Right lobe of liver (tissue), 6 donors: ENCODE measurements around the gene ZNF827. TPM values are rescaled to one million over a fixed set of nuclear protein-coding genes. Genes with fewer than 3 reads are reported as not detected.

Experiments
- ATAC-seq, 4 donors: fragments of 200-7000 bp; cut with Tn5 transposase; one replicate each; pipeline ENCODE4 v1.9.1; 2020; ENCODE audit warnings: mild to moderate bottlenecking in 4 of 4, moderate library complexity in 4 of 4
- DNase-seq, 3 donors: peaks; one replicate each; pipeline ENCODE4 v3.0.0-alpha.2; 2020
- H3K27ac ChIP-seq, 3 donors: fragments of 200-600 bp; one replicate each; pipeline ENCODE4 v1.8.0; 2022
- H3K27me3 ChIP-seq, 2 donors: fragments of 200-600 bp; one replicate each; pipeline ENCODE4 v1.8.0; 2022
- H3K36me3 ChIP-seq, 4 donors: fragments of 200-600 bp; sonication (generic) in 1 of 4; one replicate each; pipeline versions ENCODE4 v1.5.1 to v1.8.0; 2017 to 2022; ENCODE audit warnings: control low read depth in 1 of 4
- H3K4me1 ChIP-seq, 4 donors: fragments of 200-600 bp; sonication (generic) in 1 of 4; one replicate each; pipeline versions ENCODE4 v1.5.1 to v1.8.0; 2017 to 2022; ENCODE audit warnings: control low read depth in 1 of 4
- H3K4me3 ChIP-seq, 3 donors: fragments of 200-600 bp; one replicate each; pipeline ENCODE4 v1.8.0; 2022
- H3K9me3 ChIP-seq, 4 donors: fragments of 200-600 bp; sonication (generic) in 1 of 4; one replicate each; pipeline versions ENCODE4 v1.5.1 to v1.8.0; 2017 to 2022; ENCODE audit warnings: control low read depth in 1 of 4
- CTCF ChIP-seq, 4 donors: fragments of 200-600 bp in 3 of 4; fragments of 450-650 bp in 1 of 4; IDR thresholded peaks; one replicate each; pipeline versions ENCODE4 v1.5.1 to v1.8.0; 2016 to 2022; ENCODE audit warnings: antibody characterized with exemption in 4 of 4, mild to moderate bottlenecking in 2 of 4
- POLR2A ChIP-seq: fragments of 450-650 bp; IDR thresholded peaks from one replicate; pipeline ENCODE4 v1.6.1; 2017; ENCODE audit warnings: antibody characterized with exemption, mild to moderate bottlenecking
- WGBS: methylation state at CpG from one replicate; pipeline ENCODE4 v1.1.6; 2018; ENCODE audit warnings: low coverage, low lambda C conversion rate; ENCODE audit not compliant: insufficient coverage; ENCODE audit errors: missing lambda C conversion rate; 5-methylcytosine and 5-hydroxymethylcytosine counted together
- intact Hi-C, 2 donors: fragments of 100-400 bp; cut with DNase I; formaldehyde crosslinking; loops; one replicate each; pipeline versions ENCODE4 v1.11.2 to v1.14.1; 2022
- total RNA-seq, 6 experiments: library from RNA; depleted of rRNA in 2 of 6; stranded (reverse); fragments of >200 nt in 2 of 6; fragmentation: NEBNext Ultra II Directional in 3 of 6; extraction: Animal tissue kit (Norgen Biotek cat#: 25700) in 3 of 6; gene quantifications; one replicate each; pipeline versions ENCODE4 v1.1.0 to v1.2.4, GENCODE V29; 2016 to 2023
- donor health status: DM: no; HTN: yes; CAD: no.
- donor health status: DM: no; HTN: no; CAD: no.
- donor health status: DM: no; HTN: no; CAD: no.
- donor health status: DM: no; HTN: yes; CAD: no.
- donor health status: DM: no; HTN: yes; CAD: no.

ZNF827 gene
- total RNA-seq, 6 experiments from 2014 or later = 0.28 to 1.6 (median 0.68) TPM

- Histone ChIP-seq H3K4me1 (peaks cover 0 to 9% (median 4%) of the 10 kb centered on the region in 4 donors), H3K27me3 (no peaks in the 10 kb centered on the region), H3K36me3 (no peaks in the 10 kb centered on the region), H3K9me3 (no peaks in the 10 kb centered on the region), H3K27ac (no peak overlapping the region), H3K4me3 (no peak overlapping the region)
- no peak for TF ChIP-seq POLR2A
- TF ChIP-seq CTCF (IDR thresholded peaks at IDR 0.05) = no peak
- DNase-seq = no peak
- intact Hi-C loops = no loop called here
- no peak for ATAC-seq
- 77% methylated on average over 6 of the region's 8 CpGs for WGBS
Observed at GRCh38 chr4:145881989-145882388, 56.6 kb downstream of the ZNF827 start.

GRCh38 chr4:145881576-145881975 lies 57.0 kb downstream of the ZNF827 start:
- ATAC-seq = no peak
- intact Hi-C loops = no loop called here
- Histone ChIP-seq H3K27me3 (no peaks in the 10 kb centered on the region), H3K27ac (no peak overlapping the region), H3K36me3 (no peaks in the 10 kb centered on the region), H3K4me3 (no peak overlapping the region), H3K4me1 (peaks cover 0 to 9% (median 4%) of the 10 kb centered on the region in 4 donors), H3K9me3 (no peaks in the 10 kb centered on the region)
- 79% methylated on average over 4 of the region's 4 CpGs for WGBS
- no peak for TF ChIP-seq CTCF (IDR thresholded peaks at IDR 0.05)
- TF ChIP-seq POLR2A = no peak
- no peak for DNase-seq

GRCh38 chr4:145880355-145880960 lies 58.2 kb downstream of the ZNF827 start:
- Histone ChIP-seq H3K27ac (no peak overlapping the region), H3K9me3 (no peaks in the 10 kb centered on the region)

GRCh38 chr4:145879598-145879997 lies 59.0 kb downstream of the ZNF827 start:
- ATAC-seq (no peak), DNase-seq (no peak)
- WGBS = 48% methylated on average over 3 of the region's 3 CpGs
- Histone ChIP-seq H3K27ac (no peak overlapping the region), H3K9me3 (no peaks in the 10 kb centered on the region), H3K36me3 (no peaks in the 10 kb centered on the region), H3K4me1 (peaks cover 0 to 9% (median 4%) of the 10 kb centered on the region in 4 donors), H3K27me3 (no peaks in the 10 kb centered on the region), H3K4me3 (no peak overlapping the region)
- intact Hi-C loops = no loop called here
- TF ChIP-seq POLR2A (no peak), CTCF (IDR thresholded peaks at IDR 0.05) (no peak)

More at GRCh38 chr4:145880355-145880960, 58.2 kb downstream of the ZNF827 start:
- ATAC-seq (no peak), DNase-seq (no peak)
- intact Hi-C loops = no loop called here
- Histone ChIP-seq H3K4me3 (no peak overlapping the region), H3K4me1 (peaks cover 0 to 9% (median 4%) of the 10 kb centered on the region in 4 donors), H3K27me3 (no peaks in the 10 kb centered on the region), H3K36me3 (no peaks in the 10 kb centered on the region)
- 84% methylated on average over 8 of the region's 9 CpGs for WGBS
- TF ChIP-seq CTCF (IDR thresholded peaks at IDR 0.05) = no peak
